ENCODE results near the gene TSN.

DNA sequence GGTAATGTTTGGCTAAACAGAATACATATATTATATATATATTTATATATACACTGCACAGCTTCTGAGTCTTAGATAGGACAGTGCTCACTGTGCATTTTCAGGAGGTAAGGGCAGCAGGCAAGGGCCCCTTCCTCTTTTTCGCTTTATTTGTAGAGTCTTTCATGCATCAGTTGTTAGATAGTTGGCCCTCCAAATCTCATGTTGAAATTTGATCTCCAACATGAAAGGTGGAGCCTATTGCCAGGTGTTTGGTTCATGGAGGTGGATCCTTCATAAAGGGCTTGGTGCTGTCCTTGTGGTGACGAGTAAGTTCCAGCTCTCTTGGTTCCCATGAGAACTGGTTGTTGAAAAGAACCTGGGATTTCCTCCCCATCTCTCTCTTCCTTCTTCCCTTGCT, 48.1 kb downstream of the TSN start:
- no peak for TF ChIP-seq POLR2A (IDR thresholded peaks at IDR 0.05)
- TF ChIP-seq, protein P1, sequence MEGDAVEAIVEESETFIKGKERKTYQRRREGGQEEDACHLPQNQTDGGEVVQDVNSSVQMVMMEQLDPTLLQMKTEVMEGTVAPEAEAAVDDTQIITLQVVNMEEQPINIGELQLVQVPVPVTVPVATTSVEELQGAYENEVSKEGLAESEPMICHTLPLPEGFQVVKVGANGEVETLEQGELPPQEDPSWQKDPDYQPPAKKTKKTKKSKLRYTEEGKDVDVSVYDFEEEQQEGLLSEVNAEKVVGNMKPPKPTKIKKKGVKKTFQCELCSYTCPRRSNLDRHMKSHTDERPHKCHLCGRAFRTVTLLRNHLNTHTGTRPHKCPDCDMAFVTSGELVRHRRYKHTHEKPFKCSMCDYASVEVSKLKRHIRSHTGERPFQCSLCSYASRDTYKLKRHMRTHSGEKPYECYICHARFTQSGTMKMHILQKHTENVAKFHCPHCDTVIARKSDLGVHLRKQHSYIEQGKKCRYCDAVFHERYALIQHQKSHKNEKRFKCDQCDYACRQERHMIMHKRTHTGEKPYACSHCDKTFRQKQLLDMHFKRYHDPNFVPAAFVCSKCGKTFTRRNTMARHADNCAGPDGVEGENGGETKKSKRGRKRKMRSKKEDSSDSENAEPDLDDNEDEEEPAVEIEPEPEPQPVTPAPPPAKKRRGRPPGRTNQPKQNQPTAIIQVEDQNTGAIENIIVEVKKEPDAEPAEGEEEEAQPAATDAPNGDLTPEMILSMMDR (IDR thresholded peaks at IDR 0.05): no peak
